Suprapubic skin (tissue), 4 donors: ENCODE results near the gene NXPH3.

ENCODE experiments used
- CTCF ChIP-seq, 2 donors: fragments of 200-600 bp in 1 of 2; fragments of 450-650 bp in 1 of 2; sonication (generic) in 1 of 2; IDR thresholded peaks; one replicate each; pipeline ENCODE4 v1.5.1; 2016 to 2019; ENCODE audit warnings: antibody characterized with exemption in 2 of 2, mild to moderate bottlenecking in 1 of 2, moderate library complexity in 1 of 2
- EP300 ChIP-seq: sonication (generic); formaldehyde crosslinking; IDR thresholded peaks from one replicate; pipeline ENCODE4 v1.6.1; 2017; ENCODE audit warnings: antibody characterized with exemption
- POLR2A ChIP-seq, 2 donors: fragments of 450-650 bp; IDR thresholded peaks; one replicate each; pipeline ENCODE4 v1.6.1; 2017; ENCODE audit warnings: antibody characterized with exemption in 2 of 2, mild to moderate bottlenecking in 2 of 2, moderate library complexity in 2 of 2
- POLR2AphosphoS5 ChIP-seq, 3 donors: sonication (generic); formaldehyde crosslinking; IDR thresholded peaks; one replicate each; pipeline ENCODE4 v1.6.1; 2017; ENCODE audit warnings: antibody characterized with exemption in 3 of 3

- no peak for TF ChIP-seq CTCF (IDR thresholded peaks at IDR 0.05)
- no peak for TF ChIP-seq EP300
- no peak for TF ChIP-seq POLR2AphosphoS5 (IDR thresholded peaks at IDR 0.05)
- TF ChIP-seq POLR2A (IDR thresholded peaks at IDR 0.05): no peak
These were observed 1.3 kb upstream of the NXPH3 start for GRCh38 chr17:49574323-49574781.
